Peyer's patch (tissue), 4 donors: Measurements from ENCODE around the gene SF1. TPM values are rescaled to one million over a fixed set of nuclear protein-coding genes. Genes with fewer than 3 reads are reported as not detected.

Experiments
- DNase-seq, 3 donors: peaks; one replicate each; pipeline ENCODE4 v3.0.0-alpha.2; 2017 to 2019
- H3K27ac ChIP-seq, 4 donors: fragments of 200-600 bp; sonication (generic); one replicate each; pipeline ENCODE4 v1.5.1; 2016 to 2019
- H3K27me3 ChIP-seq, 2 donors: fragments of 200-600 bp; sonication (generic); one replicate each; pipeline ENCODE4 v1.5.1; 2019
- H3K36me3 ChIP-seq, 3 donors: fragments of 200-600 bp; sonication (generic); one replicate each; pipeline ENCODE4 v1.5.1; 2016 to 2019
- H3K4me1 ChIP-seq, 4 donors: fragments of 200-600 bp; sonication (generic); one replicate each; pipeline ENCODE4 v1.5.1; 2016 to 2019
- H3K4me3 ChIP-seq, 4 donors: fragments of 200-600 bp; sonication (generic); 1 replicate in 3 of 4; 2 replicates in 1 of 4; pipeline ENCODE4 v1.5.1; 2016 to 2019; ENCODE audit warnings: mild to moderate bottlenecking in 1 of 4
- H3K9me3 ChIP-seq, 4 donors: fragments of 200-600 bp; sonication (generic); one replicate each; pipeline ENCODE4 v1.5.1; 2016 to 2019; ENCODE audit warnings: mild to moderate bottlenecking in 1 of 4
- CTCF ChIP-seq, 6 experiments: fragments of 450-650 bp in 4 of 6; fragments of 200-600 bp in 2 of 6; sonication (generic) in 1 of 6; IDR thresholded peaks; one replicate each; pipeline ENCODE4 v1.5.1; 2017 to 2019; ENCODE audit warnings: antibody characterized with exemption in 6 of 6, mild to moderate bottlenecking in 3 of 6, moderate library complexity in 1 of 6
- POLR2A ChIP-seq, 2 donors: fragments of 450-650 bp; IDR thresholded peaks; one replicate each; pipeline ENCODE4 v1.5.1; 2017; ENCODE audit warnings: antibody characterized with exemption in 2 of 2, mild to moderate bottlenecking in 2 of 2, moderate library complexity in 2 of 2
- total RNA-seq, 4 donors: library from RNA; depleted of rRNA; stranded (reverse); fragments of >200 nt; gene quantifications; one replicate each; pipeline ENCODE4 v1.1.0, GENCODE V29; 2016

Gene SF1
- total RNA-seq, 4 donors from 2014 or later: 247 to 621 (median 392) TPM

DNA sequence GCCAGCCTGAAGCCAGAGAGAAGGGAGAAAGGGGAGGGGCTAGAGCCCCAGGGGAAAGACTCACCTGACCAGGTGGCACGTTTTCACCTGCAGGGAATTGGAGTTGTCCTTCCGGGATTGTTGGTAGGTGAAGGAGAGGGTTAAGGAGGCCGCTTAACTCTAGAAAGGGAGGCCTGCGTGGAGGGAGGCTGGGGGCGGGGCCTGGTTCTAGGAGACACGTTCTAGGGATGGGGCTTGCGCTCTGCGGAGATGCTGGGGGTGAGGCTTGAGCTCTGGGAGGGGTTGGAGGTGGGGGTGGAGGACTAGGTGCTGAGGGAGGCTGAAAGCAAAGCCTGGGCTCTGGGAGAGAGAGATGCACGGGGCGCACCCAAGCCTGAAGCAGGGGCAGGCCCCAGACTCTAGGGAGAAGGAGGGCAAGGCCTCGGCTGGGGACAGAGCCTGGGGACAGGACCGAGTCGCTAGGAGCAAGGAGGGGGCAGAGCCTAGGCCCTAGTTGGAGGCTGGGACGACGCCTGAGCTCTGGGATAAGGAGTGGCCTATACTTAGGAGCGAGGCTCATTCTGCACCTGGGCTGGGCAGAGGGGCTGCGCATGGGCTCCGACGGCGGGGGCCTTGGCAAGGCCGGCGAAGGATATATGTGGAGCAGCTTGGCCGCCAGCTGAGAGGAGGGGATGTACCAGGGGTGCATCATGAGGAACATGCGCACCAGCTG, 36.8 kb downstream of the SF1 start:
- Histone ChIP-seq H3K27me3 (peaks cover 0 to 4% of the 10 kb centered on the region in 2 donors), H3K27ac (peak overlapping the region in 2 of 4 donors; percentile 88 to 98), H3K4me3 (peak overlapping the region in 3 of 4 donors; percentile 59 to 78 (median 64)), H3K36me3 (no peaks in the 10 kb centered on the region), H3K9me3 (no peaks in the 10 kb centered on the region), H3K4me1 (peaks cover 0 to 44% (median 5%) of the 10 kb centered on the region in 4 donors)
- no peak for DNase-seq
- TF ChIP-seq POLR2A (IDR thresholded peaks at IDR 0.05): no peak
- no peak for TF ChIP-seq CTCF (IDR thresholded peaks at IDR 0.05)

DNA sequence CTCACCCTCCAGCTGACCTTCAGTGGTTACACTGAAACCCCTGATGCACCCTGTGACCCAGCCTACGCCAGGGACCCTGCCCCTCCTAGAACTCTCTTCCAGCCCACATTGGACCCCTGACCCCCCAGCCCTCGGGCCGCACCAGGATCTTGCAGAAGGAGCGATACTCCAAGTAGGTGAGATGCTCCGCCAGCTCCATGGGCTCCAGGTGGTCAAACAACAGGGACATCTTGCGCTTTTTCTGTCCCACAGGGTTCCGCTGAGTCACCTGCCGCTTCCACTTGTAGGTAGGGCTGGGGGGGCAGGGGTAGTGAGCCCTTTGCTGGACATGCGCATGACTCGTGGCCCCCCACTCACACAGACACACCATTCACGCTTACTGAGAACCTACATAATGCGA, 38.5 kb downstream of the SF1 start:
- DNase-seq: no peak
- peaks cover 0 to 4% of the 10 kb centered on the region in 2 donors for H3K27me3 ChIP-seq
- no peak overlapping the region for H3K27ac ChIP-seq
- no peaks in the 10 kb centered on the region for H3K9me3 ChIP-seq
- peaks cover 0 to 31% (median 5%) of the 10 kb centered on the region in 4 donors for H3K4me1 ChIP-seq
- TF ChIP-seq CTCF (IDR thresholded peaks at IDR 0.05) (no peak), POLR2A (IDR thresholded peaks at IDR 0.05) (no peak)
- H3K4me3 ChIP-seq: no peak overlapping the region
- H3K36me3 ChIP-seq: no peaks in the 10 kb centered on the region

DNA sequence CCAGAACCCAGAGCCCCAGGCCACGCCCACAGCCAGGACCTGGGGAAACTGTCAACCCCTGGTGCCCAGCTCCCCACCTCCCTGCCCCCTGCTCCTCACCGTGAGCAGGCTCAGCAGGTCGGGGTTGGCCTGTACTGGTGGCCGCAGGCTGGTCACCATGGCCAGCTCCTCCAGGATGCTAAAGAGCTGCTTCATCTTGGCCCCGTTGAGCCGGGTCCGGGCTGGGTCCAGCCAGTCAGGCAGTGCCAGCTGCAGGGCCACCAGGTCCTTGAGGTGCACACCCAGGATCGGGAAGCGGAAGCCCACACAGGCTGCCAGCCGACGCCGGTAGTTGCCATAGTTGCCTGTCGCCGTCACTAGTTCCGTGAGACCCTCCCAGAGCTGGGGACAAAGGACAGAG, 41.7 kb downstream of the SF1 start:
- Histone ChIP-seq H3K4me3 (no peak overlapping the region), H3K27me3 (peaks cover 0 to under 1% of the 10 kb centered on the region in 2 donors), H3K36me3 (no peaks in the 10 kb centered on the region), H3K4me1 (peaks cover 0 to 4% (median 1%) of the 10 kb centered on the region in 4 donors), H3K27ac (no peak overlapping the region), H3K9me3 (no peaks in the 10 kb centered on the region)
- DNase-seq: no peak
- TF ChIP-seq POLR2A (IDR thresholded peaks at IDR 0.05) (no peak), CTCF (IDR thresholded peaks at IDR 0.05) (no peak)

GRCh38 chr11:64735725-64736259, 42.5 kb downstream of the SF1 start:
- DNase-seq: no peak
- no peak for TF ChIP-seq POLR2A (IDR thresholded peaks at IDR 0.05)
- no peak for TF ChIP-seq CTCF (IDR thresholded peaks at IDR 0.05)
- Histone ChIP-seq H3K9me3 (no peaks in the 10 kb centered on the region), H3K4me3 (no peak overlapping the region), H3K36me3 (no peaks in the 10 kb centered on the region), H3K4me1 (no peaks in the 10 kb centered on the region), H3K27me3 (no peaks in the 10 kb centered on the region), H3K27ac (no peak overlapping the region)

DNA sequence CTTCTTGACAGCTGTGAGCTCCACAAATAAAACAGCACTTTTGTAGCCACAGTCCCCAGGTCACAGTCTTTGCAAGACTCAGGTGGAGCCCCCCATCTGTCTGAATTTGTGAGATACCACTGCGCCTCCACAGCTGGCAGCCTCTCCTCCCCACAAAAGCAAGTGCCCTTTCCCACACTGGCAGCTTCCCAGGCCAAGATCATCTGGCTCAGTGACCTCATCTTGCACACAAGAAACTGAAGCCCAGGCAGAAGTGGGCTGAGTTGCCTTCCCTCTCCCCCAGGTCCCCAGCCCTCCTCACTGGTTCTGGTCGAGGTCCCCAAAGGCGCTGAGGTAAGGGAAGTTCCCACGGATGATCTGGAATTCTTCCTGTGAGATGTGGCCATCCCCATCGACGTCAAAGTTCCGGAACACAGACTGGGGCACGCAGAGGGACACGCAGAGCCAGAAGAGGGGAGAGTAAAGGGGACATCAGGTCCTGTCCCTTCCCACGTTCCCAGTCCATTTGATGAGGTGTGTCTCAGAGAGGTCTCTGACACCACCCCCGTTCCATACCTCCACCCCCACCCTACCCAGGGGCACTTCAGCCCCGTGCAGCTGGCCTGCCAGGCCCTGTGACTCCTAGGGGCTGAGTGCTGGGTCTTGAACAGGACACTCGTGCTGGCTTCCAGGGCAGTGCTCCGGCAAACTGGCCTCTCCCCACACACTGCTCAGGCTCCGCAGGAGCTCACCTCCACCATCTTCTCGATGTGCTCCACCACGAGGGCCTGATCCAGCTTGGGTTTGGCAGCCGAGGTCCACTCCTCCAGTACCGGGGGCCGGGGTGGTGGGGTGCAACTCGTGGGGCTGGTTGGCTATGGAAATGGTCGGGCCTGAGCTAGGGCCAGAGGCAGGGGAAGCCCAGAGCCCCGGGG, 43.3 kb downstream of the SF1 start:
- H3K4me1 ChIP-seq: no peaks in the 10 kb centered on the region
- no peak overlapping the region for H3K27ac ChIP-seq
- H3K36me3 ChIP-seq: no peaks in the 10 kb centered on the region
- H3K27me3 ChIP-seq: no peaks in the 10 kb centered on the region
- no peak overlapping the region for H3K4me3 ChIP-seq
- H3K9me3 ChIP-seq: no peaks in the 10 kb centered on the region
- TF ChIP-seq POLR2A (IDR thresholded peaks at IDR 0.05) (no peak), CTCF (IDR thresholded peaks at IDR 0.05) (no peak)
- no peak for DNase-seq
